Mucosa of descending colon (tissue), 3 donors: ENCODE results near the gene SLC16A7. TPM values are rescaled to one million over a fixed set of nuclear protein-coding genes. Genes with fewer than 3 reads are reported as not detected.

Experiments used
- ATAC-seq: fragments of 200-7000 bp; cut with Tn5 transposase; one replicate; pipeline ENCODE4 v1.9.1; 2020; ENCODE audit warnings: mild to moderate bottlenecking, moderate library complexity
- DNase-seq, 3 donors: peaks; one replicate each; pipeline ENCODE4 v3.0.0-alpha.2; 2020
- H3K36me3 ChIP-seq: fragments of 200-600 bp; one replicate; pipeline ENCODE4 v1.8.0; 2021; ENCODE audit warnings: low read depth, mild to moderate bottlenecking
- H3K4me1 ChIP-seq: fragments of 200-600 bp; one replicate; pipeline ENCODE4 v1.8.0; 2021; ENCODE audit warnings: low read depth, mild to moderate bottlenecking
- H3K4me3 ChIP-seq: fragments of 200-600 bp; one replicate; pipeline ENCODE4 v1.8.0; 2021; ENCODE audit warnings: mild to moderate bottlenecking
- H3K9me3 ChIP-seq: fragments of 200-600 bp; one replicate; pipeline ENCODE4 v1.8.0; 2021; ENCODE audit warnings: mild to moderate bottlenecking
- intact Hi-C, 2 donors: fragments of 100-400 bp; cut with DNase I in 1 of 2; cut with micrococcal nuclease in 1 of 2; formaldehyde crosslinking; loops; one replicate each; pipeline versions ENCODE4 v1.11.0 to v1.11.1; 2022; cut with DNase I, micrococcal nuclease
- total RNA-seq, 3 donors: library from RNA; stranded (reverse); fragmentation: NEBNext Ultra II Directional in 2 of 3; extraction: Animal tissue kit (Norgen Biotek cat#: 25700) in 2 of 3; gene quantifications; one replicate each; pipeline versions ENCODE4 v1.2.1 to v1.2.4, GENCODE V29; 2021 to 2023
- TF ChIP-seq, protein P1 (sequence below): fragments of 200-600 bp; IDR thresholded peaks from one replicate; pipeline ENCODE4 v1.8.0; 2022; ENCODE audit warnings: antibody characterized with exemption, mild to moderate bottlenecking
- donor health status: DM: no; HTN: no; CAD: no; lungs with moderate emphysema.
- donor health status: DM: no; HTN: no; CAD: no.
- donor health status: DM: no; HTN: yes; CAD: no.

The SLC16A7 gene
- total RNA-seq, 3 donors from 2014 or later: 8.6 to 10.8 (median 9.0) TPM

DNA sequence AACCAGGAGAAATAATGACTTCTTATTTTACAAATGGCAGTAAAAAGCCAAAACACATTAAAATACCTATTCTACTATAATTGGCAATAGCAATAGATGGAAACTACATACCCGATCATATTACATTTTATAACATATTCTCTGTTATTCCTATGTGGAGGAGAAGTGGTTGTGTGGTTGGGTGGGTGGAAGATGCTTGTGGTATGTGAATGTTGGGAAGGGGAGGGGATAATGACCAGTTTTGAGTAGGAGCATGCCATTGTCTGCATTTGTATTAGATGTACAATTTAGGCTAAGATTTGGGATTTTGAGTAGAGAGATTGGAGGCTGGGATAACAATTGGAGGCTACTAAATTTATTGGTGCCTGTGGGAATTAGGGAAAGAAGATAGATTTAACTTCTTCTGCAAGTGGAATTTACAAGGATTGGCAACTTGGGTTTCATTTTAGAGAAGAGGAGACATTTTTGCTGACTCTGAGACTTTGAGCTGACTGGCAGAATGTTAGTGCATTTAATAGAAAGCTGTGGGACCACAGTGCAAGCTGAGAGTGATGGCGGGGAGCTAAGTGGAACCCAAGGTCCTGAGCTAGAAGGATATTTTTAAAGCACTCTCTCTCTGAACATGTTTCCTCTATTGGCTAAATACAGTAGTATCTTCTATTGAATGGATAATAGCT lies 65.2 kb downstream of the SLC16A7 start:
- intact Hi-C loops: no loop called here
- Histone ChIP-seq H3K4me1 (peaks cover 8% of the 10 kb centered on the region), H3K9me3 (no peaks in the 10 kb centered on the region), H3K36me3 (no peaks in the 10 kb centered on the region), H3K4me3 (no peak overlapping the region)
- ATAC-seq (no peak), DNase-seq (no peak)
- TF ChIP-seq, protein P1, sequence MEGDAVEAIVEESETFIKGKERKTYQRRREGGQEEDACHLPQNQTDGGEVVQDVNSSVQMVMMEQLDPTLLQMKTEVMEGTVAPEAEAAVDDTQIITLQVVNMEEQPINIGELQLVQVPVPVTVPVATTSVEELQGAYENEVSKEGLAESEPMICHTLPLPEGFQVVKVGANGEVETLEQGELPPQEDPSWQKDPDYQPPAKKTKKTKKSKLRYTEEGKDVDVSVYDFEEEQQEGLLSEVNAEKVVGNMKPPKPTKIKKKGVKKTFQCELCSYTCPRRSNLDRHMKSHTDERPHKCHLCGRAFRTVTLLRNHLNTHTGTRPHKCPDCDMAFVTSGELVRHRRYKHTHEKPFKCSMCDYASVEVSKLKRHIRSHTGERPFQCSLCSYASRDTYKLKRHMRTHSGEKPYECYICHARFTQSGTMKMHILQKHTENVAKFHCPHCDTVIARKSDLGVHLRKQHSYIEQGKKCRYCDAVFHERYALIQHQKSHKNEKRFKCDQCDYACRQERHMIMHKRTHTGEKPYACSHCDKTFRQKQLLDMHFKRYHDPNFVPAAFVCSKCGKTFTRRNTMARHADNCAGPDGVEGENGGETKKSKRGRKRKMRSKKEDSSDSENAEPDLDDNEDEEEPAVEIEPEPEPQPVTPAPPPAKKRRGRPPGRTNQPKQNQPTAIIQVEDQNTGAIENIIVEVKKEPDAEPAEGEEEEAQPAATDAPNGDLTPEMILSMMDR: no peak

DNA sequence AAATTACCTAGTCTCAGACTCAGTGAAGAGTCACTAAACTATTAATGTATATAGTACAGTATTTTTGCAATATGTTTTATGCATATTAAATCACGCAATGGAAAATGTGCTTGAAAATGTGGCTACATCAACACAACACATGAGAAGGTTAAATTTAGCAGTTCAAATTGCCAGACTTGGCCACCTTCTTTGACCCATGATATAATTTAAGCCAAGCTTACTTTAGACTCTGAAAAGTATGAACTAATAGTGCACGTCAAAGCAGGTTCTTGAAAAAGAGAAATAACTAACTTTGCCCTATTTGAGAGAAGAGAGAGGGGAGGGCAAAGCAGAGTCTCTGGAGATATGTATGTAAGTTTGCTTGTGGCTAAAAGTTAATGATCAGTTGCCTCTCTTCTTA lies 68.7 kb downstream of the SLC16A7 start:
- H3K4me3 ChIP-seq: no peak overlapping the region
- H3K9me3 ChIP-seq: no peaks in the 10 kb centered on the region
- DNase-seq (no peak), ATAC-seq (no peak)
- TF ChIP-seq, protein P1: no peak
- H3K4me1 ChIP-seq: peaks cover 8% of the 10 kb centered on the region
- no peaks in the 10 kb centered on the region for H3K36me3 ChIP-seq
- intact Hi-C loops: no loop called here

DNA sequence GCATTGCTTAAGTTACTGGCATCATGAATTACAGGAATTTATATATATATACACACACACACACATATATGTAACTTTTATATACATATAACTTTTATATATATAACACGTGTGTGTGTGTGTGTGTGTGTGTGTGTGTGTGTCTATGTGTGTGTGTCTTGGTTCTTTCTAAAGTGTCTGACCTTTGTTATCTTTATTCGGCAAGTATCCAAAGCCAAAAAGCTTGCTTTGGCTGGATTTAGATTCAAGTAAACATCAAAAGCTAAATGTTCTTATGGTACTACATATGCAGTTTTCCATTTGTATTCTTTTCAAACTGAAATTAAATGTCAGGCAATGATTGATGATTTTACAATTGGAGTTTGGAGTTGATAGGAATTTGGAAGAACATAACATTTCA lies 69.9 kb downstream of the SLC16A7 start:
- TF ChIP-seq, protein P1: no peak
- Histone ChIP-seq H3K36me3 (no peaks in the 10 kb centered on the region), H3K9me3 (no peaks in the 10 kb centered on the region), H3K4me3 (no peak overlapping the region), H3K4me1 (peaks cover 3% of the 10 kb centered on the region)
- intact Hi-C loops: no loop called here
- no peak for DNase-seq
- ATAC-seq: no peak

DNA sequence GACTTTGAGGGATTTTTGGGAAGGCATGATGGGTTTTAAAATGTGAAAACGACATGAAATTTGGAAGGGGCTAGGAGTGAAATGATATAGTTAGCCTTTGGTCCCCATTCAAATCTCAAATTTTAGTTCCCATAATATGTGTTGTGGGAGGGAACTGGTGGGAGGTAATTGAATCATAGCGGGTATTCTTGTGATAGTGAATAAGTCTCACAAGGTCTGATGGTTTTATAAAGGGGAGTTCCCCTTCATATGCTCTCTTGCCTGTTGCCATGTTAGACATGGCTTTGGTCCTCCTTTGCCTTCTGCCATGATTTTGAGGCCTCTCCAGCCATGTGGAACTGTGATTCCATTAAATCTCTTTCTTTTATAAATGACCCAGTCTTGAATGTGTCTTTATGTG lies 72.8 kb downstream of the SLC16A7 start:
- ATAC-seq: no peak
- Histone ChIP-seq H3K4me3 (no peak overlapping the region), H3K4me1 (no peaks in the 10 kb centered on the region), H3K36me3 (no peaks in the 10 kb centered on the region), H3K9me3 (no peaks in the 10 kb centered on the region)
- no peak for DNase-seq
- TF ChIP-seq, protein P1: no peak
- intact Hi-C loops: no loop called here

DNA sequence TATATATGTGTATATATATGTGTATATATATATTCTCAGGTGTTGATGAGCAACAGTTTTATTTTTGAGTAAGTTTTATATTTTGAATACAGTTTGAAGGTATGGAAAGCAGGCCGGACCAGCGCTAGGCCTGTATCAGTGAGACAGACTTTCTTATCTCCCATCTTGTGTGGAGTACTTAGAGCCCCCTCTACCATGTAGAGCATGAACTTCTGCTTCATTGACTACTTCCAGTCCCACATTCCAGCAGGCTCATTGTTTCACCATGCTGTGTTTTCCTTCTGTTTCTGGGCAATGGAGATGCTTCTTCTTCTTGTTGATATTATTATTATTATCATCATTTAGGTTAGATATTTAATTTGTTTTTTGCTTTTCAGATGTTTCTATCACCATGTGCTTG lies 76.4 kb downstream of the SLC16A7 start:
- H3K36me3 ChIP-seq: no peaks in the 10 kb centered on the region
- DNase-seq (no peak), ATAC-seq (no peak)
- H3K9me3 ChIP-seq: no peaks in the 10 kb centered on the region
- no peak overlapping the region for H3K4me3 ChIP-seq
- no peaks in the 10 kb centered on the region for H3K4me1 ChIP-seq
- intact Hi-C loops: no loop called here
- TF ChIP-seq, protein P1: no peak

DNA sequence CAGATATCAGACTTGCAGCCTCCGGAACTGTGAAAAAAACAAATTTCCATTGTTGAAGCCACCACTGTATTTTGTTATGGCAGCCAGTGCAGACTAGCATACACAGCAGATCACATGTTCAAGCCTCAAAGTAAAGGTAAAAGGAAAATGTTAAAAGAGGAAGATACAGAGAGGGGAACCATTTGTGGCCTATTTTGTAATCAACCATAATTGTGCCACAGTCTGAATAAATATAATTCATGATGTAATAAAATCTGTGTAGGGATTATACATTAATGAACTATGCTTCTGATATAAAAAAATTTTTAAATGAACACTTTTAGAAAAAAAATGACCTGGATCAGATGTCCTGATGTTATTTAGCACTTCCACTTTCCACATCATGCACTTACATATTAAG lies 79.6 kb downstream of the SLC16A7 start:
- no peak for DNase-seq
- ATAC-seq: no peak

More for the DNA sequence above, 79.6 kb downstream of the SLC16A7 start:
- Histone ChIP-seq H3K9me3 (no peaks in the 10 kb centered on the region), H3K4me1 (no peaks in the 10 kb centered on the region), H3K36me3 (no peaks in the 10 kb centered on the region), H3K4me3 (no peak overlapping the region)
- TF ChIP-seq, protein P1: no peak
- intact Hi-C loops: no loop called here
